Vagina (tissue), 2 donors: Measurements from ENCODE around the gene CRTAC1.

ENCODE experiments used
- POLR2A ChIP-seq, 2 donors: fragments of 450-650 bp; IDR thresholded peaks; one replicate each; pipeline ENCODE4 v1.6.1; 2017; ENCODE audit warnings: antibody characterized with exemption in 2 of 2, mild to moderate bottlenecking in 2 of 2, moderate library complexity in 2 of 2
- POLR2AphosphoS5 ChIP-seq, 2 donors: sonication (generic); formaldehyde crosslinking; IDR thresholded peaks; one replicate each; pipeline ENCODE4 v1.9.0; 2017; ENCODE audit warnings: antibody characterized with exemption in 2 of 2, mild to moderate bottlenecking in 2 of 2, low read depth in 1 of 2; ENCODE audit not compliant: insufficient read depth in 1 of 2
- TF ChIP-seq, protein P1 (sequence below), 3 experiments: fragments of 450-650 bp in 2 of 3; fragments of 200-600 bp in 1 of 3; sonication (generic) in 1 of 3; IDR thresholded peaks; one replicate each; pipeline ENCODE4 v1.5.1; 2017 to 2019; ENCODE audit warnings: antibody characterized with exemption in 3 of 3, mild to moderate bottlenecking in 2 of 3, moderate library complexity in 2 of 3

DNA sequence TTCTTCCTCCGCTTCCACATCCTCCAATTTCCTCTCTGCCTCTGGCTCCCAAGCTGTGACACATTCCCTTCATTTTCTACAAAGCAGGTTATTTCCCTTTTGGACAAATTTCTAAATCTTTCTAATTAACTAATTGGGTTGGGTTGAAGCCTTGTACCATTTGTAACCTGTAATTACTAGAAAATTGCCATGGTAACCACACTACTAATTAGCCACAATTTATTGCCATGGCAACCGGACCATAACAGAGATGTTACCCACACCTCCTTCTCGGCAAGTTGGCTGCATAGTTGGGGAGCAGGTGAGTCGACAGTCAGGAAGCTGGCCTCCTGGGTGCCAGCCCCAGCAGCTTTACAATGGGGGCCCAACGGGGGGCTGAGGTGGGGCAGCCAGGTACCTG lies 119.2 kb downstream of the CRTAC1 start:
- TF ChIP-seq, protein P1, sequence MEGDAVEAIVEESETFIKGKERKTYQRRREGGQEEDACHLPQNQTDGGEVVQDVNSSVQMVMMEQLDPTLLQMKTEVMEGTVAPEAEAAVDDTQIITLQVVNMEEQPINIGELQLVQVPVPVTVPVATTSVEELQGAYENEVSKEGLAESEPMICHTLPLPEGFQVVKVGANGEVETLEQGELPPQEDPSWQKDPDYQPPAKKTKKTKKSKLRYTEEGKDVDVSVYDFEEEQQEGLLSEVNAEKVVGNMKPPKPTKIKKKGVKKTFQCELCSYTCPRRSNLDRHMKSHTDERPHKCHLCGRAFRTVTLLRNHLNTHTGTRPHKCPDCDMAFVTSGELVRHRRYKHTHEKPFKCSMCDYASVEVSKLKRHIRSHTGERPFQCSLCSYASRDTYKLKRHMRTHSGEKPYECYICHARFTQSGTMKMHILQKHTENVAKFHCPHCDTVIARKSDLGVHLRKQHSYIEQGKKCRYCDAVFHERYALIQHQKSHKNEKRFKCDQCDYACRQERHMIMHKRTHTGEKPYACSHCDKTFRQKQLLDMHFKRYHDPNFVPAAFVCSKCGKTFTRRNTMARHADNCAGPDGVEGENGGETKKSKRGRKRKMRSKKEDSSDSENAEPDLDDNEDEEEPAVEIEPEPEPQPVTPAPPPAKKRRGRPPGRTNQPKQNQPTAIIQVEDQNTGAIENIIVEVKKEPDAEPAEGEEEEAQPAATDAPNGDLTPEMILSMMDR (IDR thresholded peaks at IDR 0.05) = no peak
- TF ChIP-seq POLR2A (IDR thresholded peaks at IDR 0.05) = no peak
- TF ChIP-seq POLR2AphosphoS5 (IDR thresholded peaks at IDR 0.05; ENCODE audit: insufficient read depth in 1 of 2, low read depth in 1 of 2) = no peak
